Neutrophil (primary cell): ENCODE measurements around the gene MGAT3.

ENCODE experiments used
- H3K27ac ChIP-seq: fragments of 200-600 bp; sonication (generic); 2 replicates; pipeline ENCODE4 v1.5.1; 2016; ENCODE audit warnings: mild to moderate bottlenecking, moderate library complexity
- H3K27me3 ChIP-seq: fragments of 200-600 bp; sonication (generic); 2 replicates; pipeline ENCODE4 v1.6.0; 2016; ENCODE audit warnings: mild to moderate bottlenecking
- H3K36me3 ChIP-seq: fragments of 200-600 bp; sonication (generic); 2 replicates; pipeline ENCODE4 v1.5.1; 2017
- H3K4me1 ChIP-seq, 2 experiments: fragments of 200-600 bp in 1 of 2; sonication (generic) in 1 of 2; 1 replicate in 1 of 2; 2 replicates in 1 of 2; pipeline versions ENCODE4 v1.5.1 to v1.6.1; 2013 to 2016; ENCODE audit warnings: low read depth in 1 of 2, low read length in 1 of 2, mild to moderate bottlenecking in 1 of 2, moderate library complexity in 1 of 2; ENCODE audit not compliant: control insufficient read depth in 1 of 2, insufficient read depth in 1 of 2
- H3K4me3 ChIP-seq, 2 experiments: fragments of 200-600 bp in 1 of 2; sonication (generic) in 1 of 2; 1 replicate in 1 of 2; 2 replicates in 1 of 2; pipeline ENCODE4 v1.5.1; 2013 to 2016; ENCODE audit warnings: low read depth in 1 of 2, low read length in 1 of 2, mild to moderate bottlenecking in 1 of 2, moderate library complexity in 1 of 2
- H3K9me3 ChIP-seq: fragments of 200-600 bp; sonication (generic); 2 replicates; pipeline ENCODE4 v1.5.1; 2016
- CTCF ChIP-seq: fragments of 200-600 bp; sonication (generic); IDR thresholded peaks from 2 replicates; pipeline ENCODE4 v1.5.1; 2016; ENCODE audit warnings: antibody characterized with exemption

MGAT3 gene

GRCh38 chr22:39433476-39434242, 23.2 kb upstream of the MGAT3 start:
- peaks cover 9 to 14% of the 10 kb centered on the region in 2 experiments for H3K4me1 ChIP-seq
- H3K36me3 ChIP-seq = peaks cover 62% of the 10 kb centered on the region
- no peak overlapping the region for H3K4me3 ChIP-seq
- H3K9me3 ChIP-seq = no peaks in the 10 kb centered on the region
- no peak for TF ChIP-seq CTCF
- H3K27ac ChIP-seq = no peak overlapping the region
- H3K27me3 ChIP-seq = peaks cover 5% of the 10 kb centered on the region

- H3K9me3 ChIP-seq = no peaks in the 10 kb centered on the region
These were observed 22.6 kb upstream of the MGAT3 start for GRCh38 chr22:39434243-39434653.

GRCh38 chr22:39434721-39435120, 22.1 kb upstream of the MGAT3 start:
- Histone ChIP-seq H3K9me3 (no peaks in the 10 kb centered on the region), H3K4me1 (peaks cover 11 to 24% of the 10 kb centered on the region in 2 experiments), H3K27me3 (peaks cover 5% of the 10 kb centered on the region), H3K27ac (no peak overlapping the region), H3K4me3 (no peak overlapping the region), H3K36me3 (peaks cover 51% of the 10 kb centered on the region)
- TF ChIP-seq CTCF = no peak

More at GRCh38 chr22:39434243-39434653, 22.6 kb upstream of the MGAT3 start:
- no peak overlapping the region for H3K4me3 ChIP-seq
- no peak overlapping the region for H3K27ac ChIP-seq
- H3K4me1 ChIP-seq = peaks cover 9 to 19% of the 10 kb centered on the region in 2 experiments
- H3K27me3 ChIP-seq = peaks cover 5% of the 10 kb centered on the region
- H3K36me3 ChIP-seq = peaks cover 56% of the 10 kb centered on the region
- TF ChIP-seq CTCF = no peak

DNA sequence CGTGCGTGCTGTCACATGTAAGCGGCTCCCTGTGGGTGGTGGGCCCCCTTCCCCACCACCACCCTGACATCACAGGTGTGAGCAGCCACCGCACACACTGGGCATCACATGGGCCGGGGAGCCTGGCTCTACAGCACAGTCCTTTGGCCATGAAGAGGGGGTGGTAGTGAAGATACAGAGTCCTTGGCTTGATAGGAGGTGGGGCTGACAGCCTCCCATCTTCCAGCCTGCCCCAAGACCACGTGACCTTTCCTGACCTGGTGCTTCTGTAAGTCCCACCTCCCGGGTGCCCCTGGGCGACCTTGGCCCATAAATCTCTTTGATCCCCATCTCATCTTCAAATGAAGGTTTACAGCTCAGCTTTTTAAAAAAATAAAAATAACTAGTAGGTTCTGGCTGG, 21.2 kb upstream of the MGAT3 start:
- Histone ChIP-seq H3K4me3 (no peak overlapping the region), H3K36me3 (peaks cover 42% of the 10 kb centered on the region), H3K9me3 (no peaks in the 10 kb centered on the region), H3K27ac (no peak overlapping the region), H3K4me1 (peaks cover 11 to 25% of the 10 kb centered on the region in 2 experiments), H3K27me3 (peaks cover 5% of the 10 kb centered on the region)
- TF ChIP-seq CTCF = no peak

DNA sequence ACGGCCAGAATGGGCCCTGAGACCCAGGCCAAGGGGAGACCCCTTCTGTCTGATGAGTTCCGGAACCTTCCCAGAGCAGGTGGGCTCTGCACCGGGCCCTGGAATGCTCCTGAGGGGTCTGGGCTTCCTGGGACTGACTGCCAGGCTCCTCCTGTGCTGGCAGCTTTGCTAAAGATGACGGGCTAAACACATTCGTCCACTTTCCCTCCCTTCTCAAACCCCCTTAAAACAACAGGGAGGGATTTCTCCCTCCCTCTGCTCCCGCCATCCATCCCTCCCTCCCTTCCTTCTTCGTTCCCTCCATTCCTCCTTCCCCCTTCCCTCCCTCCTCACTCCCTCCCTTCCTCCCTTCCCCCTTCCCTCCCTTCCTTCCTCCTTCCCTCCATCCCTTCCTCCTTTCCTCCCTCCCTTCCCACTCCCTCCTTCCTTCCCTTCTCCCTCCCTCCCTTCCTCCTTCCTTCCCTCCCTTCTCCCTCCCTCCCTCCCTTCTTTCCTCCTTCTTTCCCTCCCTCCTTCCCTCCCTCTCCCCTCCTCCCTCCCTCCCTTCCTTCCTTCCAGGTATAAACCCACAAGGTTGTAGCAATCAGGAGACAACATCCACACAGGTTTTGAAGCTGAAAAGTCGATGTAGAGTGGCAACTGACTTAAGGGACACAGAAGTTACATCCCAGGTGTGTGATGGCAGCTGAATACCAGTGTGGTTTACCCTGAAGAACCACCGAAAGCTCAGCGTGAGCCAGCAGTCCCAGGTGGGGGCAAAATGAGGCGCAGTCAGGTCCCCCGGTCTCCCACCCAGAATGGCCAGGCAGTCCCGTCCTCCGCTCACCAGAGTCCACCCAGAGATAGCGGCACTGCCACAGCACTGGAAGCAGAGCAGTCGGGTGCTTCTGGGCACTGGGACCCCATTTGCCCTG, 18.8 kb upstream of the MGAT3 start:
- no peaks in the 10 kb centered on the region for H3K9me3 ChIP-seq
- H3K4me1 ChIP-seq = peaks cover 11 to 25% of the 10 kb centered on the region in 2 experiments
- TF ChIP-seq CTCF = no peak
- H3K27me3 ChIP-seq = peaks cover 5% of the 10 kb centered on the region
- peaks cover 18% of the 10 kb centered on the region for H3K36me3 ChIP-seq
- H3K4me3 ChIP-seq = no peak overlapping the region
- H3K27ac ChIP-seq = peak overlapping the region; percentile 69
